ENCODE data around the gene SCMH1. TPM values are rescaled to one million over a fixed set of nuclear protein-coding genes. Genes with fewer than 3 reads are reported as not detected.

The SCMH1 gene
- total and polyA plus RNA-seq, 2 of the 4 experiments (the other 2 are of a cell fraction): 9.0 to 19.4 TPM

DNA sequence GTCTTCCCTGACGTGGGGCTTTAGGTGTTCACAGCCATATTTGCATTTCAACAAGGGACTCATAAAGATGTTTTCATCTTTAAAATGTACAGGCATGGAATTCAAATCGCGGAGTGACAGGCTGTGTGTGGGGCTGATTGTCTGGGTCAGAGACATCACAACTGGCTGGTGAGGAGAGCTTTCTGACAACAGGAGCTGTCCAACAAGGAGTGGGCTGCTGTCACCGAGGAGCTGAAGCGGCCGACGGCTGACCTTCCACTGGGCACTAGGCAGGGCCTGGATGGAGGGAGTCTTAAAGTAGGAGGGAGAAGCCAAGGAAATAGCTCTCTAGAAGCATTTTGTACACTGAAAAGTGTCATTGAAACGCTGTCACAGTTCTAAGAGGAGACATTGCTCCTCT is 30.5 kb upstream of the SCMH1 start:
- Histone ChIP-seq H3K23ac (ENCODE audit: low read depth, low read length) (no peak overlapping the region), H3K79me1 (ENCODE audit: low read depth in 1 of 2, low read length in 2 of 2) (no peaks in the 10 kb centered on the region), H3K4me3 (ENCODE audit: insufficient read depth, low read depth, low read length) (no peak overlapping the region), H4K8ac (ENCODE audit: low read depth in 2 of 2, low read length in 2 of 2) (no peak overlapping the region), H3K4ac (ENCODE audit: low read depth, low read length) (no peak overlapping the region), H2BK15ac (ENCODE audit: low read depth, low read length) (no peak overlapping the region), H3K27me3 (ENCODE audit: control insufficient read depth, insufficient read depth, low read length) (peaks cover 45% of the 10 kb centered on the region), H4K5ac (ENCODE audit: low read depth, low read length) (no peak overlapping the region), H3K9me1 (ENCODE audit: insufficient read depth, low read length) (no peaks in the 10 kb centered on the region), H3K18ac (ENCODE audit: low read depth, low read length) (no peak overlapping the region), H3K14ac (replicated peaks; ENCODE audit: low read depth, low read length) (no peak overlapping the region), H3K56ac (ENCODE audit: extremely low read depth, insufficient read depth, low read length) (no peak overlapping the region), H3K4me1 (ENCODE audit: control insufficient read depth, insufficient read depth, low read length) (no peaks in the 10 kb centered on the region), H3K36me3 (ENCODE audit: control insufficient read depth, insufficient read depth, low read length) (no peaks in the 10 kb centered on the region), H3K9ac (ENCODE audit: low read depth, low read length) (no peak overlapping the region), H4K20me1 (ENCODE audit: insufficient read depth, low read length) (no peaks in the 10 kb centered on the region), H2AFZ (replicated peaks; ENCODE audit: low read length, poor library complexity) (no peak overlapping the region), H3K27ac (ENCODE audit: insufficient read depth, low read length) (no peak overlapping the region), H2AK5ac (ENCODE audit: low read depth, low read length) (no peak overlapping the region), H2BK20ac (ENCODE audit: low read depth, low read length) (no peak overlapping the region), H4K91ac (ENCODE audit: insufficient read depth, low read depth, low read length) (no peak overlapping the region), H2AK9ac (replicated peaks; ENCODE audit: low read depth, low read length, poor library complexity) (no peak overlapping the region), H2BK120ac (ENCODE audit: low read depth, low read length) (no peak overlapping the region), H2BK5ac (ENCODE audit: low read depth, low read length, poor library complexity, severe bottlenecking) (no peak overlapping the region), H3K9me3 (ENCODE audit: control insufficient read depth, insufficient read depth, low read length) (no peaks in the 10 kb centered on the region), H3K4me2 (ENCODE audit: low read depth, low read length) (no peak overlapping the region)
- in situ Hi-C loops (cut with MboI; ENCODE audit: low sequenced_read_pairs) (no loop called here), dilution Hi-C loops (cut with HindIII; ENCODE audit: low sequenced_read_pairs, unreplicated experiment) (no loop called here), intact Hi-C loops (cut with micrococcal nuclease) (no loop called here)
- TF ChIP-seq USF2 (IDR thresholded peaks at IDR 0.05; ENCODE audit: low read depth, low read length) (no peak), MXI1 (IDR thresholded peaks at IDR 0.05; ENCODE audit: borderline replicate concordance, low read depth, low read length) (no peak), CEBPB (IDR thresholded peaks at IDR 0.05; ENCODE audit: low read depth, low read length) (no peak), RFX5 (IDR thresholded peaks at IDR 0.05; ENCODE audit: low read depth, low read length) (no peak), CTCF (conservative IDR thresholded peaks at IDR 0.05; ENCODE audit: low read depth, low read length) (no peak)
- ATAC-seq (ENCODE audit: low read depth) (no peak), DNase-seq (no peak)
- BruUV-seq (replicated peaks): no TSS peak
- ChIA-PET POLR2A (ENCODE audit: unreplicated experiment) (no interaction called here), CTCF (no interaction called here)
- 20% methylated on average over 1 of the region's 8 CpGs; no CpG with 5 or more reads in 1 of the 2 experiments for WGBS, 2 experiments (ENCODE audit: extremely low coverage in 2 of 2, insufficient read length in 1 of 2)

Data from IMR-90 (cell line).